IPS-NIHi11 (cell line): ENCODE results near the gene TIMM50.
"Not testable (repeated sequence)": the region's sequence is repeated elsewhere in the genome, so short reads cannot be mapped to it uniquely, and the experiment has no call there.

Experiments used
- DNase-seq: peaks from one replicate; pipeline ENCODE4 v3.0.0; 2012; ENCODE audit warnings: mixed read lengths, low spot score

TIMM50 gene

DNA sequence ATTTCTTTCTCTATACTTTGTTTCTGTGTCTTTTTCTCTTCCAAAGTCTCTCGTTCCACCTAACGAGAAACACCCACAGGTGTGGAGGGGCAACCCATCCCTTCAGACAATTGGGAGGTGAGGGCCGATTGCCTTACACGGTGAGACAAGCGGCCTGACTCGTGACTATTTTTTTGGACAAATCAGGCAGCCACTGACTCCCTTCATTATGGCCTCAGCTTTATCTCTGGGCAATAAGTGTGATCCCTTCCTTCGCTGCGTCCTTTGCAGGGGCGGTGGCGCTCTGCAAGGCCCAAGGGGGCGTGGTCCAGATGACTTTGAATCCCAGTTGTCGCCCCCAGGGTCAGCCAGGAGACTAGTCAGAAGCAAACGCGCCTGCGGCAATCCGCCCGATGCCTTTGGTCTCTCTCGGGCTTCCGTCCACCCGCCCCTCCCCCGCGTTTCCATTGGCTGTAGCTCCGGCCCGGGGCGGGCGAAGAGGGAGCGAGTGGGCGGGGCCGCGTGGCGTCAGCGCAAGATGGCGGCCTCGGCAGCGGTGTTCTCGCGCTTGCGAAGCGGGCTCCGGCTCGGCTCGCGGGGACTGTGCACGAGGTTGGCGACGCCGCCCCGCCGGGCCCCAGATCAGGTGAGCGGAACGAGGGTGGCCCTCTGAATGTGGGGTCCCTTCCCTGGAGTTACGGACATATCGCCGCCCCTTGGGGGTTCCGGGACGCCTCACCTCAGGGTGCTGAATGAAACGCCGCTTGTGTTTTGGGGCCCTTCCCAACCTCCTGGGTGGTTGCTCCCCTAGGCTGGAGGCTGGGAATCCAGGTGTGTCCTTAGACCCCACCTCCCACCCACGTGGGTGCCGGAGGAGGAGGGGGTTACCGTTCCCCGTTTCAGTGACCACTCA lies at the start of gene TIMM50:
TSS of gene TIMM50 (plus strand) at position 502 of the 892 bp plus-strand sequence. CDS start at position 518, 16 bp downstream.
- DNase-seq = peak; percentile 95

- no peak for DNase-seq
Measured at GRCh38 chr19:39432677-39433025, 48.0 kb upstream of the TIMM50 start.

DNA sequence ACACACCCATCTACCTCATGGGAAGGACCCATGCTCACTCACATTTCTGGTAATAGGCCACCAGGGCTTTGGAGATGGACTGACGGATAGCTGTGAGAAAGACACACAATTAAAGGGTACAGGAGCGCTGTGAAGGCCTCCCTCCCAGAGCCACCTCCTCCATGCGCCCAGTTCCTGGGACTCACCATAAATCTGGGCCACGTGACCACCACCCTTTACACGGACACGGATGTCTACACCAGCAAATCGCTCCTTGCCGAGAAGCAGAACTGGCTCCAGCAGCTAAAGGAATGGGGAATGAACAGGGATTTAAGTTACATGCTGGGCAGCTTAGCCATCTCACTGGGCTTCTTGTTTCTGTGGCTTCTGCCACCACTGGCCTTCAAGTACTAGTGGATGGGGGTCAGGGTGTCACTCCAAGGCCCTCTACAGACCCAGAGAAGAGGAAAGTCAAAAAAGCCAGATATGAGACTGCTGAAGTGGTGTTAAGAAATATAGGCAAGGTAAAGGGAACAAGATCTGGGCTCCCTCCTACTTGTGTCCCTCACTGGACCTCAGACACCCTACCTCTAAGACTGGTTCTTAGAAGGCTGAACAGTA lies 47.1 kb upstream of the TIMM50 start:
- DNase-seq = no peak

DNA sequence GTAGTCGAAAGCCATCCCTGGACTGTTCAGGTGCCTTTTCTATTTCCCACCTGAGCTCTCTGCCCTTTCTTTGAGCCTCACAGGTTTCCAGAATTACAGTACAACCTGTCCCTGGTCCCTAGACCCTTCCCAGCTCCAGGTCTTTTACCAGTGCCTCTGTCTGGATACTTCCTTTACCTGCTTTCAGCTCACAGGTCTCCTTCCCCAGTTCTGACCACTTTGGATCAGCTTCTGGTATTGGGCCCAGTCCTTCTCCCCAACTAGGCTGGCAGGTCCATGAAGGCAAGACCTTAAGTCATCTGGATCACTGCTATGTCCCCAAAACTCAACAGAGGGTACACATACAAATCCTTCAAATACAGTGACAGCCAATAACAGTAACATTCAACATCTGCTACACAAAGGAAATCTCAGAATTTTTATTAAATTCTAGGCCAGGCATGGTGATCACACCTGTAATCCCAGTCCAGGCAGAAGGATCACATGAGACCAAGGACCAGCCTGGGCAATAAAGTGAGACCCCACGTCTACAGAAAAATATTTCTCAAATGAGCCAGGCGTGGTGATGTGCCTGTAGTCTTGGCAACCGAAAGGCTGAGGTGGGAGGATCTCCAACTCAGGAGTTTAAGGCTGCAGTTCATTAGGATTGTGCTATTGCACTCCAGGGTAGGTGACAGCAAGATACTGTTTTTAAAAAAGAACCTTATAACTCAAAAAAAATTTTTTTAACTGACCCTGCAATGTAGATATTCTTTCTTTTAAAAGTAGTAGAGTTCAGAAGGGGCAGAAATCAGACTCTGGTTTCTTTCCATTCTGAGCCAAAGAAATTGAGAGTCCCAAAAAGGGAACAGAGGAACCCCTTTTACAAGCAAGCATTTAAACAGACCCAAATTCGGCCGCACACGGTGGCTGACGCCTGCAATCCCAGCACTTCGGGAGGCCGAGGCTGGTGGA lies 46.2 kb upstream of the TIMM50 start:
- no peak for DNase-seq

- DNase-seq = peak; percentile 94
Measured at GRCh38 chr19:39435499-39436349, 44.9 kb upstream of the TIMM50 start, which contains the start of gene RPS16. Gene RPS16 (minus strand): TSS chr19:39435949. CDS start chr19:39435895, 54 bp downstream.

DNA sequence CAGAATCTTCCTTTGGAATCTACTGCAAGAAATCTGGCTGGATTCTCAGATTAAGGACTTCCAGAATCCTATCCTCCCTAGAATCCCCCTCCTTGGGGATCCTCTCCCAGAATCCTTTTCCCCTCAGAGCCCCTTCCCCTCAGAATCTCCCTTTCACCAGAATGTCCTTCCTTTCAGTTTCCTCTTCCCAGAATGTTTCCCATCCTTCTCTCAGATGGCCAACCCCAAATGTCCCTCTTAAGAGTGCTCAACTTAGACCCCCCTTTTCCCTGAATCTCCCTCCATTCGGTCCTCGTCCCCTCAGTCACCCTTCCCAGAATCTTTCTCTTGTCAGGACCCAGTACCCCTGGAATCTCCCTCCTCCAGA lies 44.3 kb upstream of the TIMM50 start:
- DNase-seq = no peak

- DNase-seq = no peak
Measured at GRCh38 chr19:39438270-39438934, 42.2 kb upstream of the TIMM50 start.

DNA sequence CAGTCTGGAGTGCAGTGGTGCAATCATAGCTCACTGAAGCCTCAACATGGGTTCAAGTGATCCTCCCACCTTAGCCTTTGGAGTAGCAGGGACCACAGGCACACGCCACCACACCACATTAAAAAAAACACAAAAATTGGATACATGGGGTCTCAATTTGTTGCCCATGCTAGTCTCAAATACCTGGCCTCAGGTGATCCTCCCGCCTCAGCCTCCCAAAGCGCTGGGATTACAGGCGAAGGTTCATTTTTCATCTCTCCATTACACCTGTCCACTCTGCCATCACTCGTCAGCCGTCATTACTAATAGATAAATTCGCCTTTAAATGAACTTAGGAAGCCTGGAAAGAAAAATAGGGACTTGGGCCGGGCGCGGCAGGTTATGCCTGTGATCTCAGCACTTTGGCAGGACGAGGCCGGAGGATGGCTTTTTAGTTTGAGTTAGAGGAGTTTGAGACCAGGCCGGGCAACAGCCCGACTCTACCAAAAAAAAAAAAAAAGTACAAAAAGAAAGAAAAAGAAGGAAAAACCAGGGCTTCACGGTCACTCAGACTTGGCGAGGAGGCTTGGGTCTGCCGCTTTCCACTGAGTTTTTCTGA lies 35.9 kb upstream of the TIMM50 start:
- no peak for DNase-seq

GRCh38 chr19:39445196-39446111 lies 35.2 kb upstream of the TIMM50 start, which contains the start of gene SUPT5H:
Gene SUPT5H (plus strand): TSS chr19:39445582. CDS start chr19:39445891, 309 bp downstream.
- DNase-seq = peak; percentile 100

DNA sequence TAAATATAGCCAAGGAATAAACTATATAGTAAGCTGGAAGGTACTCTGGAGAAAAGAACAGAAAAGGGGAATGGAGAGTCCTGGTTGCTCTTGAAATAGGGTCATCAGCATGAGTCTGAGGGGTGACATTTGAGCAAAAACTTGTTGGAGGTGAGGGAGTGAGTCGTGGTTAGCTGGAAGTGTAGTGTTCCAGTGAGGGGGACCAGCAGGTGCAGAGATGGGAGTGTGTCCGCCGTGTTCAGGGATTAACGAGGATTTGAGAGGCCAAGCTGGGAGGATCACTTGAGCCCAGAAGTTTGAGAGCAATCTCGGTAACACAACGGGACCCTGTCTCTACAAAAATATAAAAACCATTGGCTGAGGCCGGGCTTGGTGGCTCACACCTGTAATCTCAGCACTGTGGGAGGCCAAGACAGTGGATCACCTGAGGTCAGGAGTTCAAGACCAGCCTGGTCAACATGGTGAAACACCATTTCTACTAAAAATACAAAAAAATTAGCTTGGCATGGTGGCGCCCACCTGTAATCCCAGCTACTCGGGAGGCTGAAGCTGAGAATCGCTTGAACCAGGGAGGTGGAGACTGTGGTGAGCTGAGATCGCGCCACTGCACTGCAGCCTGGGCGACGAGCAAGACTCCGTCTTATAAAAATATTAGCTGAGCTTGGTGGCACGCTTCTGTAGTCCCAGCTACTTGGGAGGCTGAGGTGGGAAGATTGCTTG lies 34.1 kb upstream of the TIMM50 start:
- no peak for DNase-seq

DNA sequence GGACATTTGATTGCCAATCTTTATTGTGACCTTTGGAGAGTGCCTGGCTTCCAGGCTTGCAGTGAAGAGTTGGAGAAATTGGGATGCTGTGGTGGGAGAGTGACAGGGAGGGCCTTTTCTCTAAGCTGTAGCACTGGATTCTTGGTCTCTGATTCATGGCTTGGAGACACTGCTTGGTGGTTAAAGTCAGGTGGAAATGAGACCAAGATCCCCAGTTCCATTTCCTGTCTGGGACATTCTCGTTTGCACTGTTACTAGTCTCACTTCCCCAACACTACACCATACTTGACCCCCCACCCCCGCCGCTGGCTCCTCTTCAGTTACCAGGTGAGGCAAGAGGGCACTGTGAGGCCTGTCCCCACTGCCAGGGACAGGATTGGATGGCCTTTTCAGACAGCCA lies 32.4 kb upstream of the TIMM50 start:
- DNase-seq = no peak

DNA sequence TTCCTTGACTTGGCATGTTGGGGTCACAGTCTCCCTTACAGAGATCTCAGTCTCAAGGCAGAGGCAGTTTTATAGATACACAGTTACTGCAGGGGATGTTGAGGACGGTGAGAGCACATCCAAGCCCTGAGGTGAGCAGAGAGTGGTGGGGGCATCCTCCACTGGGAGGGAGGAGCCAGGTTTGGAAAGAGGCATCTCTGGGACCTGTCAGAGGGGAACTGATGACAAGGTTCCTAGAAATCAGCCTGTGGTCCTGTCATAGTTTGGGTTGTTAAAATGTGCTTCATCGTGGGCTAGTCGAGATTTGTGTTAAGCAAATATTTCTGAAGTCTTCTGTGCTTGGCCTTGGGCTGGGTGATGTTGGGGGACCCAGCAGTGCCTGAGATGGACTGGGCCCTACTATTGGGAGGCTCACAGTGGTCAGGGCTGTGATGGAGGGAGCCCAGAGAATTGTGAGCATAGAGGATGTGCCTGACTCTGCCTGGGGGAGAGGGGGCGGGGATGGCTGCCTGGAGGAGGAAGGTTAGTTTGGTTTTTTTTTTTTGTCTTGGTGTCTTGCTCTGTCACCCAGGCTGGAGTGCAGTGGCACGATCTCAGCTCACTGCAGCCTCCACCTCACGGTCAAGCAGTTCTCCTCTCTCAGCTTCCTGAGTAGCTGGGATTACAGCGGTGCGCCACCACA lies 31.4 kb upstream of the TIMM50 start:
- DNase-seq = no peak

GRCh38 chr19:39451257-39451656 lies 29.4 kb upstream of the TIMM50 start:
- DNase-seq = not testable (repeated sequence)

- no peak for DNase-seq
Measured at GRCh38 chr19:39463403-39463802, 17.2 kb upstream of the TIMM50 start.

GRCh38 chr19:39465956-39466747 lies 14.5 kb upstream of the TIMM50 start:
- DNase-seq = no peak

DNA sequence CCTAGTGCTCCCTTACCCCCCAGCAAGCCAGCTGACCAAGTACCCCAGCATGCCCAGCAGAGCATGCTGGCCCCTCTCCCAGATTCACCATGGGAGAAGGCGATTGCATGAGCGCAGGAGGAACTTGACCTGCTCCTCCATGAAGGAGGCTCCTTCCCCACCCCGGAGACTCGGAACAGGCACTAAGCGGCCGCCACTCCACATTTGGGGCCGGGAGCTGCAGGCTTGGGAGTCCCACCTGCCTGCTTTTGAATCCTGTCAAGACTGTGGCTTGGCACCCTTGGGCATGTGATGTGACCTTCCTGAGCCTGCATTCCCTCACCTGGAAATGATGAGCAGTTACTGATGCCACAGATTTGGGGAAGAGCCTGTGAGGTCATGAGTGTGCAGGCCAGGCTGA lies 12.7 kb upstream of the TIMM50 start:
- DNase-seq = no peak

DNA sequence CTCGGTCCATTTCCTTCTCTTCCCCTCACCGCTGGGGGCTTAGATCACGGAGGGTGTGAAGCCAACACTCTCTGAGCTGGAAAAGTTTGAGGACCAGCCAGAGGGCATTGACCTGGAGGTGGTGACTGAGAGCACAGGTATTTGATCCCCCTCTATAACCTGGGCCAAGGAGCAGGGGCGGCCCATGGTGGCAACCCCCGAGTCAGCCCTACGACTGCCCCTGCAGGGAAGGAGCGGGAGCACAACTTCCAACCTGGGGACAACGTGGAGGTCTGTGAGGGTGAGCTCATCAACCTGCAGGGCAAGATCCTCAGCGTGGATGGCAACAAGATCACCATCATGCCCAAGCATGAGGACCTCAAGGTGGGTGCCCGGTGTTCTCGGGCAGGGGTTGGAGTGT lies 11.6 kb upstream of the TIMM50 start:
- DNase-seq = no peak
